ENCODE data around the gene FABP7.
"Not testable (repeated sequence)": the region's sequence is repeated elsewhere in the genome, so short reads cannot be mapped to it uniquely, and the experiment has no call there.

The FABP7 gene

GRCh38 chr6:122779667-122780066 lies at the start of gene FABP7:
Gene FABP7 (plus strand): TSS chr6:122779716. CDS start chr6:122779795, 79 bp downstream.
- no peak for DNase-seq

GRCh38 chr6:122730334-122730733 lies 49.2 kb upstream of the FABP7 start:
- DNase-seq, result no peak

- DNase-seq, result no peak
Observed at GRCh38 chr6:122730775-122731386, 48.6 kb upstream of the FABP7 start.

DNA sequence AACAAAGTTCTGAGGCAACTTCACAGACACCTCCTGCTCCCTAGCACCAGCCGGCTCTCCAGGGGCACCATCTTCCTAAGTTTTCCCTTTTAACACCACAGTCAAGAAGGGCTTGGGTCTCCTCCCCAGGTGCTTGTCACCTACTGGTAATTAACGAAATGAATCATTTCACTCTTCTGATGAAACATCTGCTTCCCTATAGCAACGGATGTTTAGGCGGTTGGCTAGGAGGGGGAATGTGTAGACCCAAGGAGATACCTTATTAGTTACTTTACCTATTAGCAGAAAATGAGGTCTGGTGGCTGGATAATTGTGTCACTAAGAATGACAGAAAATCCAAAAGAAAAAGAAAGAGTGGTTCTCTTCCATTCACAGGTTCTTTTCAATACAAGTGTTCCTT lies 46.3 kb upstream of the FABP7 start:
- no peak for DNase-seq

- DNase-seq, result no peak
Observed at GRCh38 chr6:122734529-122735395, 44.8 kb upstream of the FABP7 start.

GRCh38 chr6:122735582-122735981 lies 43.9 kb upstream of the FABP7 start:
- no peak for DNase-seq

GRCh38 chr6:122736163-122736562 lies 43.4 kb upstream of the FABP7 start:
- no peak for DNase-seq

DNA sequence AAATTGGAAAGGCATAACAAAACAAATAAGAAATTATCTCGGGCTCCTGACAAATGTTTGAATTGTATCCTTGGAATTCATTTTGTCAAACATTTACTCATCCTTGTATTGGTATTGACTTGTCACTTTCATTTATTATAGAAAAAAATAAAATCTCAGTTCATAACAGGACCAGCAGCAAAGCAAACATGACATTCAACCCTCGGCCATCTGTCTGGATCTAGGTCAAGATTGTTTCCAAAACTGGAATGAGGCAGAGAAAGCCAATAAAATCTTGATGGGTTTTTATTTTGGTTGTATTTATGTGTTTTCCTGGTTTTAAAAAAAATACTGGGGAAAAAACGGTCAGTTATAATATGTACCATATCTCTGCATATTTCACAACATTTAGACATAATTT lies 42.9 kb upstream of the FABP7 start:
- DNase-seq, result no peak

DNA sequence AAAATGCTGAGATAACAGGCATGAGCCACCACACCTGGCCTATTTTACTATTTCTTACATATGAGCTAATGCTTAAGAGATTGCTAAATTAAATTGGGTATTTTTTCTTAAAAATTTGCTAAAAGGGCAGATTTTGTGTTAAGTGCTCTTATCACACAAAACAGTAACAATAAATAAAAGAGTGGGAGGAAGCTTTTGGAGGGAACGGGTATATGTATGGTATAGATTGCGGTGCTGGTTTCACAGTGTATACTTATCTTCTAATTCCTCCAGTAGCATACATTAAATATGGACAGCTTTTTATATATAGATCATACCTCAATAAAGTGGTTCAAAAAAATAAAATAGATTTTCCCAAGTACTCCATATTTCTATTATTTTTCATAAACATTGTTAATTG lies 39.4 kb upstream of the FABP7 start:
- DNase-seq, result no peak

DNA sequence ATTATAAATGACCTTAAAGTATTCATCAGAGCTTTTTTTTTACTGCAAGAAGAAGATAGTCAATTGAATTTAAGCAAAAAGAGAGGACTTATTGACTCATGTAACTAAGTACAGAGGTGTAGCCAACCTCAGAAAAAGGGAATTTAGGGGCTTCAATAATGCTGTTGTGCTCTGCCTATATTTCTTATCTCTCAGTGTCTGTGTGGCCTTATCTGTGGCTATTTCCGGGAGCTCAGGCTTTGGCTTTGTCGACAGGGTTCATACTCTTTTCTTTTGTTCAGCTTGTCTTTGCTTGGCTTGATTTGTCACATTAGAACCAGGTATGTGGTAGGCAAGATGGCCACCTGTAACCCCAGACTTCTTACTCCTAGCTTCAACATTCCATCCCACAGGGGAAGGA lies 38.6 kb upstream of the FABP7 start:
- no peak for DNase-seq

GRCh38 chr6:122744247-122744646 lies 35.3 kb upstream of the FABP7 start:
- DNase-seq, result not testable (repeated sequence)

- DNase-seq, result not testable (repeated sequence)
Observed at GRCh38 chr6:122744856-122745255, 34.7 kb upstream of the FABP7 start.

DNA sequence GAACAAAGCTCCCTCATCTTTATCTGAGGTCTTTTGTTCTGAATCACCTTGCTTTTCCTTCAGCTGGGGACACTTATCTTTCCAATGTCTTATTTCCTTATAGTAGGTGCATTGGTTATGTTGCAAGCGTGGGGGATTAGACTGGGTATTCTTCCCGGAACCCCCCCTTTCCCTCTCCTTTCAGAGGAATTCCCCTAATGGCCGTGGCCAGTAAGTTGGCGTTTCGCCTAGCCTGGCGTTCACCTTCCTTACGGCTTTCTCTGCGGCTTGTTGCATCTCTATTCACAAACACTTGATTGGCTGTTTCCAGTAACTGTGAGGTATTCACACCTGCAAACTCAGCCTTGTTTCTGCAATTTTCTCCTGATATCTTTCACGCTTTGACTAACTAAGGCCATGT lies 32.8 kb upstream of the FABP7 start:
- no peak for DNase-seq

DNA sequence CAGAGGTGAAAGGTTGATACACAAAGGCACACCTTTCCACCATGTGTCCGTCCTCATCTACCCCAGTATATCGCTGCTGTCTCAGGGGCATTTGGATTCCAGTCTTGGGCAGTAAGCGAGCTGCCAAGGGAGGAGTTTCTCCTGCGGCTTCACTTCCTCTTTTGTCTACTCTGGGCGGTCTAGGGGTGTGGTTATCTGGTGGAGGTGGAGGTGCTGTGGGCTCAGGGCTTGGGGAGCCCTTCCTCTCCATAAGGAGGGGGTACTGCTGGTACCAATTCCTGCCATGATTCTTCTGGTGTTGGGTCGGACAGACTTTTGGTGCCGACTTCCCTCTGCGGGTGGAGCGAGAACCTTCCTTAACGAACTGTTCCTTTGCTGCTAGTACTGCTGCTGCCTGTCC lies 31.9 kb upstream of the FABP7 start:
- DNase-seq, result no peak

DNA sequence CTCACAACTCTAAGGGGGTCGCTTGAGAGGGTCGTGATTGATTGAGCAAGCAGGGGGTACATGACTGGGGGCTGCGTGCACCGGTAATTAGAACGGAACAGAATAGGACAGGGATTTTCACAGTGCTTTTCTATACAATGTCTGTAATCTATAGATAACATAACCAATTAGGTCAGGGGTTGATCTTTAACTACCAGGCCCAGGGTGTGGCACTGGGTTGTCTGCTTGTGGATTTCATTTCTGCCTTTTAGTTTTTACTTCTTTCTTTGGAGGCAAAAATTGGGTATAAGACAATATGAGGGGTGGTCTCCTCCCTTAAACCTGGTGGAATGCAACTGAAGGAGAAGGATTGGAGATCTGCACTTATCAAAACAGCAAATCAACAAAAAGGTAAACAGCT lies 30.6 kb upstream of the FABP7 start:
- not testable (repeated sequence) for DNase-seq

GRCh38 chr6:122749451-122750050 lies 30.0 kb upstream of the FABP7 start:
- no peak for DNase-seq

GRCh38 chr6:122751326-122751725 lies 28.2 kb upstream of the FABP7 start:
- no peak for DNase-seq

- DNase-seq, result no peak
Observed at GRCh38 chr6:122752459-122752858, 27.1 kb upstream of the FABP7 start.

- no peak for DNase-seq
Observed at GRCh38 chr6:122753000-122753687, 26.4 kb upstream of the FABP7 start.

GRCh38 chr6:122753688-122754056 lies 25.8 kb upstream of the FABP7 start:
- no peak for DNase-seq

DNA sequence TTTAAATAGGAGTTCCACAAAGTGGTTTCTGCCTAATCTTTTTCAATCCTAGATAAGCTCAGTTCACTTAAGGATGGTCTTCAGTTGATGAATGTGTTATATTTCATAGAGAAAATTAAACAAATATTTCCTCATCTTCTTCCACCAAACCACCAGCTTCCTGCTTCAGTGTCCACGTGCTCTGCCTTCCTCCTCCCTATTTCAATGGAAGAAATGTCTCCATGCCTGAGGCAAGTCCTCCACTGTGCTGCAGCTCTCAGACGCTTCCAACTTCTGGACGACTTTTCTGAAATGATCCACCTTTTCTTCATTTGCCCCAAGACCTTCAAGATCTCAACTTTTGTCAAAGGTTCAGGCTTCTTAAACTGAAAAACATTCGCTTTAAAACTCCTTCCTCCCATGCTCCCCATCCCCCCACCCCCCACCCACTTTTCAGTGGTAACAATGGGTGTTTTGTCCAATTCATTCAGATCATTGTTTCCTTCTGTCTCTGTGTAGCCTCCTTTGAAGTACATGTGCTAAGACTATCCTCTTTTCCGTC lies 25.3 kb upstream of the FABP7 start:
- DNase-seq, result no peak

- DNase-seq, result no peak
Observed at GRCh38 chr6:122755901-122756300, 23.6 kb upstream of the FABP7 start.

GRCh38 chr6:122758927-122759334 lies 20.6 kb upstream of the FABP7 start:
- DNase-seq, result no peak

All from activated naive CD4-positive, alpha-beta T cell (primary cell).